ENCODE data around the gene CDH5.

CDH5 gene

DNA sequence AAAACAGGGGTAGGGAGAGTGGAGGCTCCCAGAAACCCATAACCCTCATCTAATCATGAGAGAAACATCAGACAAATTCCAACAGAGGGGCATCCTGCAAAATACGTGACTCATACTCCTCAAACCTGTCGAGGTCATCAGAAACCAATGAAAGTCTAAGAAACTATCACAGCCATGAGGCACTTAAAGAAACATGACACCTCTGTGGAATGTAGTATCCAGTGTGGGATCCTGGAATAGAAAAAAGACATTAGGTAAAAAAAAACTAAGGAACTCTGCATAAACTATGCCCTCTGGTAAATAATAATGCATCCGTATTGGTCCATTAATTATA lies 16.4 kb downstream of the CDH5 start:
- TF ChIP-seq TAF1 (IDR thresholded peaks at IDR 0.05; ENCODE audit: borderline replicate concordance, insufficient read depth, low read length) (no peak), POLR2AphosphoS5 (IDR thresholded peaks at IDR 0.05; ENCODE audit: low read depth, low read length) (no peak), FOXP2 (optimal IDR thresholded peaks at IDR 0.05; ENCODE audit: borderline replicate concordance, extremely low read depth, extremely low read length, insufficient read depth) (no peak), SIN3A (IDR thresholded peaks at IDR 0.05; ENCODE audit: borderline replicate concordance, insufficient read depth, low read length) (no peak)
- TF ChIP-seq, protein P1, sequence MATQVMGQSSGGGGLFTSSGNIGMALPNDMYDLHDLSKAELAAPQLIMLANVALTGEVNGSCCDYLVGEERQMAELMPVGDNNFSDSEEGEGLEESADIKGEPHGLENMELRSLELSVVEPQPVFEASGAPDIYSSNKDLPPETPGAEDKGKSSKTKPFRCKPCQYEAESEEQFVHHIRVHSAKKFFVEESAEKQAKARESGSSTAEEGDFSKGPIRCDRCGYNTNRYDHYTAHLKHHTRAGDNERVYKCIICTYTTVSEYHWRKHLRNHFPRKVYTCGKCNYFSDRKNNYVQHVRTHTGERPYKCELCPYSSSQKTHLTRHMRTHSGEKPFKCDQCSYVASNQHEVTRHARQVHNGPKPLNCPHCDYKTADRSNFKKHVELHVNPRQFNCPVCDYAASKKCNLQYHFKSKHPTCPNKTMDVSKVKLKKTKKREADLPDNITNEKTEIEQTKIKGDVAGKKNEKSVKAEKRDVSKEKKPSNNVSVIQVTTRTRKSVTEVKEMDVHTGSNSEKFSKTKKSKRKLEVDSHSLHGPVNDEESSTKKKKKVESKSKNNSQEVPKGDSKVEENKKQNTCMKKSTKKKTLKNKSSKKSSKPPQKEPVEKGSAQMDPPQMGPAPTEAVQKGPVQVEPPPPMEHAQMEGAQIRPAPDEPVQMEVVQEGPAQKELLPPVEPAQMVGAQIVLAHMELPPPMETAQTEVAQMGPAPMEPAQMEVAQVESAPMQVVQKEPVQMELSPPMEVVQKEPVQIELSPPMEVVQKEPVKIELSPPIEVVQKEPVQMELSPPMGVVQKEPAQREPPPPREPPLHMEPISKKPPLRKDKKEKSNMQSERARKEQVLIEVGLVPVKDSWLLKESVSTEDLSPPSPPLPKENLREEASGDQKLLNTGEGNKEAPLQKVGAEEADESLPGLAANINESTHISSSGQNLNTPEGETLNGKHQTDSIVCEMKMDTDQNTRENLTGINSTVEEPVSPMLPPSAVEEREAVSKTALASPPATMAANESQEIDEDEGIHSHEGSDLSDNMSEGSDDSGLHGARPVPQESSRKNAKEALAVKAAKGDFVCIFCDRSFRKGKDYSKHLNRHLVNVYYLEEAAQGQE (IDR thresholded peaks at IDR 0.05; ENCODE audit: insufficient read depth in 1 of 2, low read depth in 2 of 2, low read length in 2 of 2): no peak

DNA sequence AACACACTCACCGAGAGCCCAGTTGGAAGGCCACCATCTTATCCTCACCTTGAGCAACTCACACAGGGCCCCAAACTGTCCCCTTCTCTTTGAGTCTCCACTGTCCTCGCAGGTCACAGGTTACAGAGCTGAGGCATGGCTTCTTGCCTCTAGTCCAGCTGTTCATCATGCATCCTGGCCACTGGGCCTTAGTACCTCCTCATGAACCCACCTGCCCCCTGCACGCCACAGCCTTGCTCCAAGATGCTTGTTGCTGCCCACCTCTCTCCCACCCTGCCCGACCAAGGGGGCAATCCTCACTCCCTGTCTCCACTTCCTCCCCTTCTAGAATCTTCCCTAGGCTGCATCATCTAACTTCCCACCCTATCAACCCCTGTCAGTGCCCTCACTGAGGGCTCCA lies 17.1 kb downstream of the CDH5 start:
- TF ChIP-seq FOXP2 (optimal IDR thresholded peaks at IDR 0.05; ENCODE audit: borderline replicate concordance, extremely low read depth, extremely low read length, insufficient read depth): no peak
- TF ChIP-seq POLR2AphosphoS5 (IDR thresholded peaks at IDR 0.05; ENCODE audit: low read depth, low read length): no peak
- no peak for TF ChIP-seq SIN3A (IDR thresholded peaks at IDR 0.05; ENCODE audit: borderline replicate concordance, insufficient read depth, low read length)
- TF ChIP-seq, protein P1 (IDR thresholded peaks at IDR 0.05; ENCODE audit: insufficient read depth in 1 of 2, low read depth in 2 of 2, low read length in 2 of 2): no peak
- no peak for TF ChIP-seq TAF1 (IDR thresholded peaks at IDR 0.05; ENCODE audit: borderline replicate concordance, insufficient read depth, low read length)

DNA sequence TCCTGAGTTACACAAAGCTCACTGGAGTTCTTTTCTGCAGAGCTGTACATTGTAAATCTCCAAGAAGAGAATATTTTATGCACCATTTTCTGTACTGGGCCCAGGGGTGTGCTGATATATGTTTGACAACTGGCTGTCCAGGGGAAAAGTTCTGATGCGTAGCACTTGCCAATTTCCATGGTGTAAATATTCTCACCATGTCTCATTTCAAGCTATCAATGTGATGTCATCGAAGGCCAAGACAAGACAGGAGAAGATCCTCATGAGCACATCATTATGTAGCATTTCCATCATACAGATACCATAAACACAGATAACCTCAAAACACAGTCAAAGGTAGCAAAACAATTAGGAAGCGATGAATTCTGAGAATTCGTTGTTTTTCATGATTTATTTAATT lies 18.9 kb downstream of the CDH5 start:
- TF ChIP-seq FOXP2 (optimal IDR thresholded peaks at IDR 0.05; ENCODE audit: borderline replicate concordance, extremely low read depth, extremely low read length, insufficient read depth): no peak
- TF ChIP-seq TAF1 (IDR thresholded peaks at IDR 0.05; ENCODE audit: borderline replicate concordance, insufficient read depth, low read length): no peak
- TF ChIP-seq SIN3A (IDR thresholded peaks at IDR 0.05; ENCODE audit: borderline replicate concordance, insufficient read depth, low read length): no peak
- TF ChIP-seq, protein P1 (IDR thresholded peaks at IDR 0.05; ENCODE audit: insufficient read depth in 1 of 2, low read depth in 2 of 2, low read length in 2 of 2): no peak
- no peak for TF ChIP-seq POLR2AphosphoS5 (IDR thresholded peaks at IDR 0.05; ENCODE audit: low read depth, low read length)

DNA sequence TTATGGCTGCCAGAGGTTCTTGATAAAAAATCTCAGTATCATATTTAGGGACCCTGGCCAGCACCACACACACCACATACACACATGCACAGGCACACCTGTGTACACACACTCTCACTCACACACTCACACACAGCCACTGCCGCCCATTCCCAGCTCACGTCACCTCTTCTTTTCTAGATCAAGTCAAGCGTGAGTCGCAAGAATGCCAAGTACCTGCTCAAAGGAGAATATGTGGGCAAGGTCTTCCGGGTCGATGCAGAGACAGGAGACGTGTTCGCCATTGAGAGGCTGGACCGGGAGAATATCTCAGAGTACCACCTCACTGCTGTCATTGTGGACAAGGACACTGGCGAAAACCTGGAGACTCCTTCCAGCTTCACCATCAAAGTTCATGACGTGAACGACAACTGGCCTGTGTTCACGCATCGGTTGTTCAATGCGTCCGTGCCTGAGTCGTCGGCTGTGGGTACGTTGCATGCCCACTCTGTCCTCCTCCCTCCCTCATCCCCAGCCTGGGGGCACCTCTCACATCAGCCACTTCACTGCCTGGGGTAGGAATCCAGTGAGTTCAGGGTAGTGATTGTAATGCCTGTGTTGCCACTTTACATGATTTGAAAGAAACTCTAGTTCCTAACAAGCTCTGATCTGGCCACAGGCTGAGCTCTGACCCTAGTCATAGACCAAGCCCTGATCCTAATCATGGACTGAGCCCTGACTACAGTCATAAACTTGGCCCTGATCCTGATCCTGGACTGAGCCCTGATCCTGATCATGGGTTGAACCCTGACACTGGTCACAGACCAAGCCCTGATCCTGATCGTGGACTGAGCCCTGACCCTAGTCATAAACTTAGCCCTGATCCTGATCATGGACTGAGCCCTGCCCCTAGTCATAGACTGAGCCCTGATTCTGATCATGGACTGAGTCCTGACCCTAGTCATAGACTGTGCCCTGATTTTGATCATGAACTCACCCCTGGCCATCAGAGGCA lies 20.4 kb downstream of the CDH5 start:
- TF ChIP-seq POLR2AphosphoS5 (IDR thresholded peaks at IDR 0.05; ENCODE audit: low read depth, low read length): no peak
- TF ChIP-seq SIN3A (IDR thresholded peaks at IDR 0.05; ENCODE audit: borderline replicate concordance, insufficient read depth, low read length): no peak
- TF ChIP-seq, protein P1 (IDR thresholded peaks at IDR 0.05; ENCODE audit: insufficient read depth in 1 of 2, low read depth in 2 of 2, low read length in 2 of 2): no peak
- no peak for TF ChIP-seq FOXP2 (optimal IDR thresholded peaks at IDR 0.05; ENCODE audit: borderline replicate concordance, extremely low read depth, extremely low read length, insufficient read depth)
- TF ChIP-seq TAF1 (IDR thresholded peaks at IDR 0.05; ENCODE audit: borderline replicate concordance, insufficient read depth, low read length): no peak

Measured in PFSK-1 (cell line).